Measurements from ENCODE around the gene CCRL2. TPM values are rescaled to one million over a fixed set of nuclear protein-coding genes. Genes with fewer than 3 reads are reported as not detected.

The CCRL2 gene
- total RNA-seq, 1 experiment from 2014 or later, result not detected

DNA sequence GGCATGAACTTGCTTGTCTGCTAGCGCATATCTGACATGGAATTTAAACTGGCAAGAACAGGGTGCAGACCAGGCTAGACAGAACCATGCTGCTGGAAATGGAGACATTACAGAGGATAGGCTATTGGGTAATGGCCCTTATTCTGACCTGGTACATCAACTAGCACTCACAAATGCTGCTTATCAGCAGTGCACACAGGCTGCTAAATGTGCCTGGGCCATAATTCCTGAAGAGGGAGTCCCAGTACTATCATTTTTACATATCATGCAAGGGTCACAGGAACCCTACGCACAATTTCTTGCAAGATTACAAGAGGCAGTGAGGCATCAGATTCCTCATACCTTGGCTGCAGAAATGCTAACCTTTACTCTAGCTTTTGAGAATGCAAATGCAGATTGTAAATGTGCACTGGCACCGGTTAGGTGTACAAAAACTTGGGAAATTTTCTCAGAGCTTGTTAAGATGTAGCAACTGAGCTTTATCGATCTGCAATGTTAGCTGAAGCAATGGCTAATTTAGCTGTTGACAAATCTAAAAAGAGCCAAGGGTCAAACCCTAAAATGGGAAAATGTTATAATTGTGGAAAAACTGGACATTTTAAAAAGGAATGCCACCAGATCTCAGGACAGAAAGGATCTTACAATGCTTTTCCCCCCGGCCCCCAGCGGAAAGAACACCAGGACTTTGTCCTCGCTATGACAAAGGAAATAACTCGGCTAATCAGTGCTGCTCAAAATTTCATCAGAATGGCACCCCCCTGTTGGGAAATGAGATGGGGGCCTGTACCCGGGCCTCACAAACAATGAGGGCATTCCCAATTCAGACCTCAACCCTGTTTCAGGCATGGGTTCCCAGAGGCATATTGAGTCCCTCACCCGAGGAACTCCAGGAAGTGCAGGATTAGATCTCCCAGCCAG is 21.1 kb downstream of the CCRL2 start:
- no peaks in the 10 kb centered on the region for H3K79me2 ChIP-seq (ENCODE audit: insufficient read depth, low read length)
- no peaks in the 10 kb centered on the region for H3K27me3 ChIP-seq (ENCODE audit: insufficient read depth, low read length)
- TF ChIP-seq, protein P1, sequence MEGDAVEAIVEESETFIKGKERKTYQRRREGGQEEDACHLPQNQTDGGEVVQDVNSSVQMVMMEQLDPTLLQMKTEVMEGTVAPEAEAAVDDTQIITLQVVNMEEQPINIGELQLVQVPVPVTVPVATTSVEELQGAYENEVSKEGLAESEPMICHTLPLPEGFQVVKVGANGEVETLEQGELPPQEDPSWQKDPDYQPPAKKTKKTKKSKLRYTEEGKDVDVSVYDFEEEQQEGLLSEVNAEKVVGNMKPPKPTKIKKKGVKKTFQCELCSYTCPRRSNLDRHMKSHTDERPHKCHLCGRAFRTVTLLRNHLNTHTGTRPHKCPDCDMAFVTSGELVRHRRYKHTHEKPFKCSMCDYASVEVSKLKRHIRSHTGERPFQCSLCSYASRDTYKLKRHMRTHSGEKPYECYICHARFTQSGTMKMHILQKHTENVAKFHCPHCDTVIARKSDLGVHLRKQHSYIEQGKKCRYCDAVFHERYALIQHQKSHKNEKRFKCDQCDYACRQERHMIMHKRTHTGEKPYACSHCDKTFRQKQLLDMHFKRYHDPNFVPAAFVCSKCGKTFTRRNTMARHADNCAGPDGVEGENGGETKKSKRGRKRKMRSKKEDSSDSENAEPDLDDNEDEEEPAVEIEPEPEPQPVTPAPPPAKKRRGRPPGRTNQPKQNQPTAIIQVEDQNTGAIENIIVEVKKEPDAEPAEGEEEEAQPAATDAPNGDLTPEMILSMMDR (conservative IDR thresholded peaks at IDR 0.05), result no peak
- no peaks in the 10 kb centered on the region; the same call in 1 of the 2 replicates for H3K4me1 ChIP-seq (ENCODE audit: insufficient read depth, low read length)
- H4K91ac ChIP-seq (ENCODE audit: insufficient read length, low read depth, low read length), result no peak overlapping the region
- Mint-ChIP-seq H3K36me3 (ENCODE audit: insufficient read depth in 1 of 3, low read depth in 3 of 3) (peaks cover 4 to 12% (median 6%) of the 10 kb centered on the region in 3 experiments; a peak in 5 of 7 replicates), H3K27ac (peak overlapping the region in 1 of 3 experiments; percentile 46; a peak in 1 of 7 replicates), H3K9me3 (peaks cover 15 to 22% of the 10 kb centered on the region in 2 experiments), H3K27me3 (ENCODE audit: low read depth) (no peaks in the 10 kb centered on the region; the same call in 1 of the 2 replicates), H3K4me1 (peaks cover 13% of the 10 kb centered on the region in 2 experiments; a peak in 2 of 4 replicates), H3K4me3 (no peak overlapping the region)
- no peak overlapping the region for H4K5ac ChIP-seq (ENCODE audit: insufficient read length, low read depth, low read length)
- H2BK20ac ChIP-seq (ENCODE audit: low read depth, low read length, poor library complexity, severe bottlenecking), result no peak overlapping the region
- no peak overlapping the region for H2BK15ac ChIP-seq (ENCODE audit: low read depth, low read length)
- no peak overlapping the region for H2BK12ac ChIP-seq (ENCODE audit: insufficient read length, low read depth, low read length)
- H3K9ac ChIP-seq (ENCODE audit: extremely low read depth, insufficient read length, low read length), result no peak overlapping the region
- no peak overlapping the region for H3K23ac ChIP-seq (ENCODE audit: insufficient read length, low read depth, low read length)
- H3K27ac ChIP-seq (ENCODE audit: insufficient read length, low read depth, low read length), result no peak overlapping the region
- no peak overlapping the region for H3K14ac ChIP-seq (ENCODE audit: insufficient read depth, low read length)
- H3K18ac ChIP-seq (ENCODE audit: insufficient read length, low read depth, low read length), result no peak overlapping the region
- DNase-seq, result no peak
- H3K9me3 ChIP-seq (ENCODE audit: control insufficient read depth, low read depth, low read length), result no peaks in the 10 kb centered on the region
- no peak overlapping the region for H3K4me2 ChIP-seq (ENCODE audit: insufficient read depth, insufficient read length, low read length)
- H3T11ph ChIP-seq (ENCODE audit: low read length), result no peak overlapping the region
- no peak overlapping the region for H2BK5ac ChIP-seq (ENCODE audit: insufficient read length, low read length)
- no peak overlapping the region for H3K4ac ChIP-seq (ENCODE audit: low read depth, low read length)
- H3K56ac ChIP-seq (ENCODE audit: insufficient read length, low read depth, low read length), result no peak overlapping the region
- H2AK5ac ChIP-seq (ENCODE audit: insufficient read length, low read length), result no peak overlapping the region
- H3K79me1 ChIP-seq (ENCODE audit: insufficient read depth, low read depth, low read length, poor library complexity, severe bottlenecking), result no peaks in the 10 kb centered on the region
- WGBS (ENCODE audit: extremely low coverage, insufficient read length, low lambda C conversion rate), result no CpG with 5 or more reads among the region's 10 CpGs
- no peak overlapping the region for H2AFZ ChIP-seq (ENCODE audit: low read length)
- no peaks in the 10 kb centered on the region for H4K20me1 ChIP-seq (ENCODE audit: control insufficient read depth, insufficient read depth, insufficient read length)
- H4K8ac ChIP-seq (replicated peaks; ENCODE audit: insufficient read length, low read depth, low read length), result no peak overlapping the region
- no peak overlapping the region for H2BK120ac ChIP-seq (ENCODE audit: low read depth, low read length, poor library complexity, severe bottlenecking)
- no peaks in the 10 kb centered on the region for H3K23me2 ChIP-seq (ENCODE audit: insufficient read length, low read depth, low read length, poor library complexity, severe bottlenecking)

Measured in H9 (cell line).